Neutrophil (primary cell): ENCODE measurements around the gene GSG1L.

Source experiments
- H3K27ac ChIP-seq: fragments of 200-600 bp; sonication (generic); 2 replicates; pipeline ENCODE4 v1.5.1; 2016; ENCODE audit warnings: mild to moderate bottlenecking, moderate library complexity
- H3K27me3 ChIP-seq: fragments of 200-600 bp; sonication (generic); 2 replicates; pipeline ENCODE4 v1.6.0; 2016; ENCODE audit warnings: mild to moderate bottlenecking
- H3K36me3 ChIP-seq: fragments of 200-600 bp; sonication (generic); 2 replicates; pipeline ENCODE4 v1.5.1; 2017
- H3K4me1 ChIP-seq, 2 experiments: fragments of 200-600 bp in 1 of 2; sonication (generic) in 1 of 2; 1 replicate in 1 of 2; 2 replicates in 1 of 2; pipeline versions ENCODE4 v1.5.1 to v1.6.1; 2013 to 2016; ENCODE audit warnings: low read depth in 1 of 2, low read length in 1 of 2, mild to moderate bottlenecking in 1 of 2, moderate library complexity in 1 of 2; ENCODE audit not compliant: control insufficient read depth in 1 of 2, insufficient read depth in 1 of 2
- H3K4me3 ChIP-seq, 2 experiments: fragments of 200-600 bp in 1 of 2; sonication (generic) in 1 of 2; 1 replicate in 1 of 2; 2 replicates in 1 of 2; pipeline ENCODE4 v1.5.1; 2013 to 2016; ENCODE audit warnings: low read depth in 1 of 2, low read length in 1 of 2, mild to moderate bottlenecking in 1 of 2, moderate library complexity in 1 of 2
- H3K9me3 ChIP-seq: fragments of 200-600 bp; sonication (generic); 2 replicates; pipeline ENCODE4 v1.5.1; 2016
- TF ChIP-seq, protein P1 (sequence below): fragments of 200-600 bp; sonication (generic); IDR thresholded peaks from 2 replicates; pipeline ENCODE4 v1.5.1; 2016; ENCODE audit warnings: antibody characterized with exemption

GSG1L gene

GRCh38 chr16:27847030-27847550 is 216.4 kb downstream of the GSG1L start:
- H3K4me1 ChIP-seq, result no peaks in the 10 kb centered on the region
- no peak overlapping the region for H3K27ac ChIP-seq
- TF ChIP-seq, protein P1, sequence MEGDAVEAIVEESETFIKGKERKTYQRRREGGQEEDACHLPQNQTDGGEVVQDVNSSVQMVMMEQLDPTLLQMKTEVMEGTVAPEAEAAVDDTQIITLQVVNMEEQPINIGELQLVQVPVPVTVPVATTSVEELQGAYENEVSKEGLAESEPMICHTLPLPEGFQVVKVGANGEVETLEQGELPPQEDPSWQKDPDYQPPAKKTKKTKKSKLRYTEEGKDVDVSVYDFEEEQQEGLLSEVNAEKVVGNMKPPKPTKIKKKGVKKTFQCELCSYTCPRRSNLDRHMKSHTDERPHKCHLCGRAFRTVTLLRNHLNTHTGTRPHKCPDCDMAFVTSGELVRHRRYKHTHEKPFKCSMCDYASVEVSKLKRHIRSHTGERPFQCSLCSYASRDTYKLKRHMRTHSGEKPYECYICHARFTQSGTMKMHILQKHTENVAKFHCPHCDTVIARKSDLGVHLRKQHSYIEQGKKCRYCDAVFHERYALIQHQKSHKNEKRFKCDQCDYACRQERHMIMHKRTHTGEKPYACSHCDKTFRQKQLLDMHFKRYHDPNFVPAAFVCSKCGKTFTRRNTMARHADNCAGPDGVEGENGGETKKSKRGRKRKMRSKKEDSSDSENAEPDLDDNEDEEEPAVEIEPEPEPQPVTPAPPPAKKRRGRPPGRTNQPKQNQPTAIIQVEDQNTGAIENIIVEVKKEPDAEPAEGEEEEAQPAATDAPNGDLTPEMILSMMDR, result no peak
- no peak overlapping the region for H3K4me3 ChIP-seq
- peaks cover 42% of the 10 kb centered on the region for H3K27me3 ChIP-seq
- H3K9me3 ChIP-seq, result no peaks in the 10 kb centered on the region
- H3K36me3 ChIP-seq, result no peaks in the 10 kb centered on the region

DNA sequence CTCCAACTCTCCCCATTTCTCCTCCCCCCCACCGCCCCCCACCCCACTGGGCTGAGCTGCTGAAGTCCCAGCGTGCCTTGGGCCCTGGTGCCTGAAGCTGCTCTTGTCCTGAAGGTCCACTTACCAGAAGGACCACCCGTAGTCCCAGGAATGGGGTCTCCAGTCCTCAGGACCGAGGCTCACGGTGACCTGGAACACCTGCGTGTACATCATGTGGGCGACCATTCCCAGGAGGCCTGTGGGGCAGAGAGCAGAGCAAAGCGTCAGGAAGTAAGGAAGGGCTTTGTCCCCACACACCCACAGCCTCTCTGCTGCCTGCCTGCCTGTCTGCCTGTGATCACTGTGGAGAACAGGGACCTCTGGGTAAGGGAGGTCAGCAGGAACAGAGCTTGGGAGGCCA is 218.7 kb downstream of the GSG1L start:
- H3K27ac ChIP-seq, result no peak overlapping the region
- H3K36me3 ChIP-seq, result no peaks in the 10 kb centered on the region
- no peaks in the 10 kb centered on the region for H3K4me1 ChIP-seq
- H3K9me3 ChIP-seq, result no peaks in the 10 kb centered on the region
- peaks cover 34% of the 10 kb centered on the region for H3K27me3 ChIP-seq
- H3K4me3 ChIP-seq, result no peak overlapping the region
- TF ChIP-seq, protein P1, result no peak

DNA sequence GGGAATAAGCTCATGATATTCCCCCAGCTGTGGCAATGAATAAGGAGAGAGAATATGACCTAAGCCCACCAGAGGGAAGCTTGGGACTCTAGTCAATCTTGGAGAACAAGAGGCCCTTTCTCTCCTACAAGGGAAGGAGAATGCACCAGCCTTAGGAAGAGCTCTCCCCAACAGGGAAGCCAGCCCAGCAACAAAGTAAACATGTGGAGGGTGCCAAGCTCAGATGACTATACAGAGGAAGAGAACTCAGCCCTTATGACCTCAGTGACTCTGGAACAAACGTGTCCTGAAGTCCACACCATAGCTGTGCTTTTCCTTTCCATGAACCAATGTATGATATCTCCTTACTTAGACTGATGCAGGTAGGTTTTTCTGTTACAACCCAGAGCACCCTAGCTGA is 219.7 kb downstream of the GSG1L start:
- H3K27me3 ChIP-seq, result peaks cover 27% of the 10 kb centered on the region
- no peak overlapping the region for H3K4me3 ChIP-seq
- TF ChIP-seq, protein P1, result no peak

DNA sequence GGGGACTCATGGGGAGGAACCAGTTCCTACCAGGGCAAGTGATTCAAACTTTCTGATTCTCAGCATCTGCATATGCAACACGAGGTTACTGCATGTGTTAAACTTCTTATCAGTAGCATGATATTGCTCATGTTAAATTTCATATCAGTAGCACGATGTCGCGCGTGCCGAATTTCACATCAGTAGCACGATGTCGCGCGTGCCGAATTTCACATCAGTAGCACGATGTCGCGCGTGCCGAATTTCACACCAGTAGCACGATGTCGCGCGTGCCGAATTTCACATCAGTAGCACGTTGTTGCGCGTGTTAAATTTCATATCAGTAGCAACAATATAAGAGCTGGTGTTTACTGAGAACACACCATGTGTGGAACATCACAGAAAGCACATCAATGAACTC is 221.6 kb downstream of the GSG1L start:
- Histone ChIP-seq H3K27me3 (peaks cover 25% of the 10 kb centered on the region), H3K4me1 (no peaks in the 10 kb centered on the region), H3K36me3 (no peaks in the 10 kb centered on the region), H3K27ac (no peak overlapping the region), H3K4me3 (no peak overlapping the region), H3K9me3 (no peaks in the 10 kb centered on the region)
- TF ChIP-seq, protein P1, result no peak

More for the DNA sequence above, 219.7 kb downstream of the GSG1L start:
- Histone ChIP-seq H3K36me3 (no peaks in the 10 kb centered on the region), H3K27ac (no peak overlapping the region), H3K4me1 (no peaks in the 10 kb centered on the region), H3K9me3 (no peaks in the 10 kb centered on the region)

DNA sequence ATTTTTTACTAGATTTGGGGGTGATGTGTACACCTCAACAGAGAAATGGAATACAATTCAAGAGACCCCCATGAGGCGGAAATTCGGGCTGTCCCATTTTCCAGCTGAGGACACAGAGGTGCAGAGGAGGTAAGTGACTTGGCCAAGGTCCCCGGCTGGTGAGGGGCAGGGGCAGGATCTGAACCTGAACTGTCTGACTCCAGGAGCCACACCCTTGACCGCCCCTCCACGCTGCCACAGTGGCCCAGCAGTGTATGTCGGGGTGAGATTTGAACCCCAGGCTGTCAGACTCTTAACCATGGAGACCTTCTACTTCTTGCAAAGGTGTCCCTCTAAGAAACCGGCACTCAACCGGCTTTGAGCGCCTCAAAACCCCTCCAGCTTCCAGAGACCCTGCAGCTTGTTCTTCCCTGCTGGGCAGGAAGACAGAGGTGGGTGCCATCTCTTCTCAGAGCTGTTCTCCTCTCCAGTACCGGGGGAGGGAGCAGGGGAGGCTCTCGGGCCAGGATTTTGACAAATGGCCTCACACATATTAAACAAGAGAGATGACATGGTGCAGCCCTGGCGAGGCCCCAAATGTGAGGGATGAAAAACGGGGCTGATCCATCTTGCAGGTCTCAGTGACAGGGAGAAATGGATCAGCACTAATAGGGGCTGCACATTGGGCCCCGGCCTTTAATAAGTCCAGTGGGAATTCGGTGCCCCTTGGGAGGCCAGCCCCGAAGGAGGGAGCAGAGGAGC is 222.3 kb downstream of the GSG1L start:
- H3K4me3 ChIP-seq, result no peak overlapping the region
- peaks cover 27% of the 10 kb centered on the region for H3K27me3 ChIP-seq
- H3K27ac ChIP-seq, result no peak overlapping the region
- TF ChIP-seq, protein P1, result no peak
- no peaks in the 10 kb centered on the region for H3K9me3 ChIP-seq
- no peaks in the 10 kb centered on the region for H3K4me1 ChIP-seq
- H3K36me3 ChIP-seq, result no peaks in the 10 kb centered on the region
